Heart right ventricle (tissue), 16 donors: Measurements from ENCODE around the gene PIGT. TPM values are rescaled to one million over a fixed set of nuclear protein-coding genes. Genes with fewer than 3 reads are reported as not detected.

ENCODE experiments used
- ATAC-seq, 8 donors: fragments of 200-7000 bp; cut with Tn5 transposase; one replicate each; pipeline ENCODE4 v1.9.1; 2020; ENCODE audit warnings: mild to moderate bottlenecking in 8 of 8, moderate library complexity in 8 of 8, moderate number of reproducible peaks in 1 of 8
- DNase-seq, 2 donors: peaks; one replicate each; pipeline ENCODE4 v3.0.0-alpha.2; 2020
- H3K27ac ChIP-seq, 10 donors: fragments of 200-600 bp; sonication (generic) in 2 of 10; one replicate each; pipeline versions ENCODE4 v1.5.0 to v1.8.0; 2020 to 2022; ENCODE audit warnings: mild to moderate bottlenecking in 3 of 10
- H3K27me3 ChIP-seq, 7 donors: fragments of 200-600 bp; one replicate each; pipeline ENCODE4 v1.8.0; 2021 to 2022; ENCODE audit warnings: mild to moderate bottlenecking in 2 of 7
- H3K36me3 ChIP-seq, 9 donors: fragments of 200-600 bp; sonication (generic) in 1 of 9; one replicate each; pipeline versions ENCODE4 v1.5.0 to v1.8.0; 2020 to 2022; ENCODE audit warnings: mild to moderate bottlenecking in 2 of 9
- H3K4me1 ChIP-seq, 9 donors: fragments of 200-600 bp; sonication (generic) in 1 of 9; one replicate each; pipeline versions ENCODE4 v1.5.0 to v1.8.0; 2020 to 2022; ENCODE audit warnings: mild to moderate bottlenecking in 4 of 9
- H3K4me3 ChIP-seq, 10 donors: fragments of 200-600 bp; sonication (generic) in 2 of 10; one replicate each; pipeline versions ENCODE4 v1.5.0 to v1.8.0; 2020 to 2022; ENCODE audit warnings: mild to moderate bottlenecking in 7 of 10, moderate library complexity in 2 of 10
- H3K9me3 ChIP-seq, 11 donors: fragments of 200-600 bp in 10 of 11; sonication (generic) in 2 of 11; one replicate each; pipeline versions ENCODE4 v1.5.0 to v1.8.0; 2013 to 2022; ENCODE audit warnings: mild to moderate bottlenecking in 2 of 11, control low read depth in 1 of 11, moderate library complexity in 1 of 11
- WGBS, 2 donors: extraction: QIAGEN DNeasy Blood & Tissue Kit; methylation state at CpG; one replicate each; pipeline ENCODE4 v1.1.7; 2013; ENCODE audit warnings: inconsistent platforms in 1 of 2; 5-methylcytosine and 5-hydroxymethylcytosine counted together
- intact Hi-C, 10 donors: fragments of 100-400 bp; cut with DNase I; formaldehyde crosslinking; loops; one replicate each; pipeline versions ENCODE4 v1.11.1 to v1.14.2; 2022
- polyA plus RNA-seq, 2 donors: library from polyadenylated mRNA; stranded (reverse); fragments of 200-250 nt; gene quantifications; one replicate each; pipeline ENCODE4 v1.2.3, GENCODE V29; 2013
- total RNA-seq, 10 donors: library from RNA; stranded (reverse); fragmentation: NEBNext Ultra II Directional in 3 of 10; extraction: Animal tissue kit (Norgen Biotek cat#: 25700) in 3 of 10; gene quantifications; one replicate each; pipeline versions ENCODE4 v1.2.1 to v1.2.4, GENCODE V29; 2021 to 2023
- TF ChIP-seq, protein P1 (sequence below), 9 donors: fragments of 200-600 bp; sonication (generic) in 2 of 9; IDR thresholded peaks; one replicate each; pipeline versions ENCODE4 v1.5.0 to v1.8.0; 2021 to 2022; ENCODE audit warnings: antibody characterized with exemption in 9 of 9, mild to moderate bottlenecking in 5 of 9, moderate library complexity in 1 of 9
- donor health status: Arrhythmogenic right ventricular cardiomyopathy.
- donor health status: ischemic (EF 13 %, LVEDD 7.1; RV severe dilation, severe dysfunction).
- donor health status: healthy with polysubstance abuse.
- donor health status: DM: no; HTN: yes; CAD: no.
- donor health status: DM: no; HTN: no; CAD: no.
- donor health status: ischemic (EF 25% LVEDD 6.9; RV normal size, moderate dysfunction).
- donor health status: ischemic (EF 25% LVEDD 5.7; RV mildly dilated, moderate dysfunction).
- donor health status: healthy.
- donor health status: DM: yes; HTN: yes; CAD: no.
- donor health status: Ischemic cardiomyopathy.
- donor health status: ischemic (EF 35%, LVEDD 5.7; RV mildly dilated, moderate dysfunction).
- donor health status: nonischemic (EF 11% LVEDD 7.7; RV severe dilation, severe dysfunction).
- donor health status: DM: yes; HTN: yes; CAD: no.
- donor health status: PGD.
- donor health status: ischemic (EF 29% LVEDD 5.4; RV normal size, mild dysfunction).
- donor health status: nonischemic (EF 23%, LVEDD 6.1; RV moderate dilation, normal function).

Gene PIGT
- total and polyA plus RNA-seq, 12 donors = 72.9 to 221 (median 144) TPM

DNA sequence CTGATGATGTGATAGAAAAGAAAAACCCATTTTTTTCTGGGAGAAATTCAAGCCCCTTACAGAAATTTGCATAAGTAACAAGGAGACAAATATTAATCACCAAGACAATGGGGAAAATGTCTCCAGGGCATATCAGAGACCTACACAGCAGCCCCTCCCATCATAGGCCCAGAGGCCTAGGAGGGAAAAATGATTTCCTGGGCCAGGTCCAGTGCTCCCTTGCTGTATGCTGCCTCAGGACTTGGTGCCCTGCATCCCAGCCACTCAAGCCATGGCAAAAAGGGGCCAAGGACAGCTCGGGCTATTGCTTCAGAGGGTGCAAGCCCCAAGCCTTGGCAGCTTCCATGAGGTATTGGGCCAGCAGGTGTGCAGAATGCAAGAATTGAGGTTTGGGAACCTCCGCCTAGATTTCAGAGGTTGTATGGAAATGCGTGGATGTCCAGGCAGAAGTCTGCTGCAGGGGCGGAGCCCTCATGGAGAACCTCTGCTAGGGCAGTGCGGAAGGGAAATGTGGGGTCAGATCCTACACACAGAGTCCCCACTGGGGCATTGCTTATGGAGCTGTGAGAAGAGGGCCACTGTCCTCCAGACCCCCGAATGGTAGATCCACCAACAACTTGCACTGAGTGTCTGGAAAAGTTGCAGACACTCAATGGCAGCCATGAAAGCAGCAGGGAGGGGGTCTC lies 15.5 kb upstream of the PIGT start:
- intact Hi-C loops = no loop called here
- Histone ChIP-seq H3K27me3 (peaks cover 0 to 8% (median 0%) of the 10 kb centered on the region in 7 donors), H3K4me3 (no peak overlapping the region), H3K4me1 (peaks cover 0 to 8% (median 0%) of the 10 kb centered on the region in 9 donors), H3K9me3 (peaks cover 0 to 26% (median 8%) of the 10 kb centered on the region in 11 donors), H3K36me3 (no peaks in the 10 kb centered on the region), H3K27ac (no peak overlapping the region)
- ATAC-seq = no peak
- 97 to 98% methylated on average over 6 of the region's 6 CpGs for WGBS, 2 donors
- no peak for DNase-seq
- TF ChIP-seq, protein P1, sequence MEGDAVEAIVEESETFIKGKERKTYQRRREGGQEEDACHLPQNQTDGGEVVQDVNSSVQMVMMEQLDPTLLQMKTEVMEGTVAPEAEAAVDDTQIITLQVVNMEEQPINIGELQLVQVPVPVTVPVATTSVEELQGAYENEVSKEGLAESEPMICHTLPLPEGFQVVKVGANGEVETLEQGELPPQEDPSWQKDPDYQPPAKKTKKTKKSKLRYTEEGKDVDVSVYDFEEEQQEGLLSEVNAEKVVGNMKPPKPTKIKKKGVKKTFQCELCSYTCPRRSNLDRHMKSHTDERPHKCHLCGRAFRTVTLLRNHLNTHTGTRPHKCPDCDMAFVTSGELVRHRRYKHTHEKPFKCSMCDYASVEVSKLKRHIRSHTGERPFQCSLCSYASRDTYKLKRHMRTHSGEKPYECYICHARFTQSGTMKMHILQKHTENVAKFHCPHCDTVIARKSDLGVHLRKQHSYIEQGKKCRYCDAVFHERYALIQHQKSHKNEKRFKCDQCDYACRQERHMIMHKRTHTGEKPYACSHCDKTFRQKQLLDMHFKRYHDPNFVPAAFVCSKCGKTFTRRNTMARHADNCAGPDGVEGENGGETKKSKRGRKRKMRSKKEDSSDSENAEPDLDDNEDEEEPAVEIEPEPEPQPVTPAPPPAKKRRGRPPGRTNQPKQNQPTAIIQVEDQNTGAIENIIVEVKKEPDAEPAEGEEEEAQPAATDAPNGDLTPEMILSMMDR (IDR thresholded peaks at IDR 0.05) = no peak

- ATAC-seq (no peak), DNase-seq (no peak)
- peaks cover 0 to 23% (median 0%) of the 10 kb centered on the region in 7 donors for H3K27me3 ChIP-seq
- no peaks in the 10 kb centered on the region for H3K36me3 ChIP-seq
- peaks cover 0 to 21% (median 10%) of the 10 kb centered on the region in 9 donors for H3K4me1 ChIP-seq
- TF ChIP-seq, protein P1 (IDR thresholded peaks at IDR 0.05) = no peak
- intact Hi-C loops = loop anchor here in 1 of 10 donors (1.0 kb wide), 1 partner anchor 18 kb away; no protein-coding TSS in a partner anchor
- H3K4me3 ChIP-seq = no peak overlapping the region
- peaks cover 0 to 26% (median 8%) of the 10 kb centered on the region in 11 donors for H3K9me3 ChIP-seq
- H3K27ac ChIP-seq = no peak overlapping the region
- 93 to 97% methylated on average over 1 of the region's 1 CpG for WGBS, 2 donors
These were observed 13.0 kb upstream of the PIGT start for GRCh38 chr20:45402946-45403345.

DNA sequence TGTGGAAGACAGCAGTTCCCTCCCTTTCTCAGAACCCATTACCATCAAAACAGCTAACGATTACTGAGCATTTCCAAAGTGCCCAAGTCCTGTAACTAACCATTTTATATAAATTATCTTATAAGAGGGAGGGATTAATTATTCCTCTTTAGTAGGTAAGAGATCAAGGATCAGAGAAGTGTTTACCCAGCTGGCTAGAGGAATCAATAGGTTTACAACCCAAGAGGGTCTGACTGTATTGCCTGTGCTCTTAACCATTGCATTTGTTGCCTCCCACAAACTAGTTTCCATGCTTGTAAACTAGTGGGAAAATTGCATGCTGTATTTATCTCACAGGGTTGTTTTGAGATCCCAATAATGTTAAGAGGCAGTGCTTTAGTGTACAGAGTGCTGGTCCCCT lies 11.5 kb upstream of the PIGT start:
- peaks cover 0 to 23% (median 0%) of the 10 kb centered on the region in 7 donors for H3K27me3 ChIP-seq
- H3K4me3 ChIP-seq = no peak overlapping the region
- TF ChIP-seq, protein P1 (IDR thresholded peaks at IDR 0.05) = no peak
- 84 to 88% methylated on average over 1 of the region's 1 CpG for WGBS, 2 donors
- DNase-seq (no peak), ATAC-seq (no peak)
- H3K27ac ChIP-seq = no peak overlapping the region
- peaks cover 0 to 14% (median 3%) of the 10 kb centered on the region in 9 donors for H3K36me3 ChIP-seq
- H3K9me3 ChIP-seq = peaks cover 0 to 26% (median 8%) of the 10 kb centered on the region in 11 donors
- intact Hi-C loops = no loop called here
- H3K4me1 ChIP-seq = peaks cover 0 to 36% (median 24%) of the 10 kb centered on the region in 9 donors

DNA sequence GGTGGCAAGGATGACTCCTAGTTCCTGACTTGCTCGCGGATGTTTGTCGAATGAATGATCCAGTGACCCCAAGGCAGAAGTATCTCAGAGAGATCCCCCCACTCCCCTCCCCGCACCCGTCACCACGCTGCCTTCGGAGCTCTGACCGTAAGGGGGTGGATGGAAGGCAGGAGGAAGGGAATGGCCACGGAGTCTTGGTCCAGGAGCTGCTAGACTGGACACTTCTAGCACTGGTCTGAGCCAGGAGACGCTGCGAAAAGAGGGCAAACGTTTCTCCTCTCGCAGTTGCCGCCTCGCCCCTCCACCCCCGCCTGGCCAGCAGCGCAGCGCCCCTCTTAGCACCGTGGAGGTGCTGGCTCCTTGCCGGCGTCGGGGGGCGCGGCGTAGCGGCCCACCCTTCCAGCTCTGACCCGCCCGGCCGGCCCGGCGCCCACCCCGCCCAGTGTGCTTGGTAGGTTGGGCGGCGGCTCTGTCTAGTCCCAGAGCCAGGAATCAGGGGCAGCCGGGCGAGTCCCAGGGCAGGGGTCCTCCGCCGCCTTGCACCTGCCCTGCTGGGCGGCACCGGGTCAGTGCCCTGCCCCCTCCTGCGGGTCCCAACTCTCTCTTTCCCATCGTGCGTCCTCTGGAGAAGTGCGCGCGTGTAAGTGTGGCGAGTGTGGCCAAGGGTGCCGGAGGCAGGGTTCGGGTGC lies 10.2 kb upstream of the PIGT start:
- Histone ChIP-seq H3K36me3 (peaks cover 0 to 27% (median 15%) of the 10 kb centered on the region in 9 donors), H3K4me3 (peak overlapping the region; percentile 41 to 97 (median 88)), H3K27ac (peak overlapping the region; percentile 94 to 100 (median 98)), H3K4me1 (peaks cover 0 to 42% (median 33%) of the 10 kb centered on the region in 9 donors), H3K27me3 (peaks cover 0 to 23% (median 0%) of the 10 kb centered on the region in 7 donors), H3K9me3 (peaks cover 0 to 13% (median 3%) of the 10 kb centered on the region in 11 donors)
- WGBS, 2 donors = 3 to 4% methylated on average over 49 of the region's 49 CpGs
- DNase-seq (peak; percentile 34 to 71), ATAC-seq (peak; percentile 7 to 29 (median 22))
- intact Hi-C loops = loop anchor here in 5 of 10 donors (2.0 to 5.0 kb wide), 4 partner anchors 31 to 48 kb away; partner anchors contain the start of gene SYS1 (in 1 of the 5)
- TF ChIP-seq, protein P1 (IDR thresholded peaks at IDR 0.05) = no peak
